ENCODE measurements around the gene CCDC33. TPM values are rescaled to one million over a fixed set of nuclear protein-coding genes. Genes with fewer than 3 reads are reported as not detected.

CCDC33 gene
- total RNA-seq, 1 donor from 2014 or later: 0.41 TPM

- H3K9me3 Mint-ChIP-seq (ENCODE audit: unreplicated experiment): no peaks in the 10 kb centered on the region
- Histone ChIP-seq H3K4me1 (ENCODE audit: insufficient read depth, low read length) (peaks cover 5% of the 10 kb centered on the region), H3K9ac (ENCODE audit: low read length) (no peak overlapping the region), H3K27ac (ENCODE audit: low read depth, low read length) (no peak overlapping the region), H2AFZ (ENCODE audit: low read depth, low read length) (no peak overlapping the region), H3K79me2 (ENCODE audit: insufficient read depth, low read length) (no peaks in the 10 kb centered on the region), H3K27me3 (ENCODE audit: insufficient read depth, low read length) (peaks cover 36% of the 10 kb centered on the region), H3K36me3 (ENCODE audit: insufficient read depth, low read length) (no peaks in the 10 kb centered on the region), H3K4me2 (ENCODE audit: low read length) (no peak overlapping the region), H4K20me1 (ENCODE audit: insufficient read depth, low read length) (no peaks in the 10 kb centered on the region), H3K4me3 (ENCODE audit: insufficient read depth, low read depth, low read length) (no peak overlapping the region), H3K9me3 (ENCODE audit: insufficient read depth, low read depth, low read length) (no peaks in the 10 kb centered on the region)
- DNase-seq (ENCODE audit: low read depth) (no peak), FAIRE-seq (no peak)
- no peaks in the 10 kb centered on the region for H3K36me3 Mint-ChIP-seq (ENCODE audit: low read depth, unreplicated experiment)
- no peak overlapping the region for H3K27ac Mint-ChIP-seq (ENCODE audit: unreplicated experiment)
- peaks cover 79% of the 10 kb centered on the region for H3K27me3 Mint-ChIP-seq (ENCODE audit: low read depth, unreplicated experiment)
- peaks cover 8% of the 10 kb centered on the region for H3K4me1 Mint-ChIP-seq (ENCODE audit: low read depth, unreplicated experiment)
- no peak overlapping the region for H3K4me3 Mint-ChIP-seq (ENCODE audit: unreplicated experiment)
- no peak for TF ChIP-seq CTCF (IDR thresholded peaks at IDR 0.05; ENCODE audit: insufficient read depth, low read depth, low read length)
- no peak for TF ChIP-seq EZH2 (IDR thresholded peaks at IDR 0.05; ENCODE audit: insufficient read depth, low read length)
Measured at GRCh38 chr15:74262151-74262550, 26.0 kb downstream of the CCDC33 start.

GRCh38 chr15:74262625-74263024 is 26.5 kb downstream of the CCDC33 start:
- FAIRE-seq: no peak
- Histone ChIP-seq H3K79me2 (ENCODE audit: insufficient read depth, low read length) (no peaks in the 10 kb centered on the region), H3K4me1 (ENCODE audit: insufficient read depth, low read length) (peaks cover 5% of the 10 kb centered on the region), H3K36me3 (ENCODE audit: insufficient read depth, low read length) (no peaks in the 10 kb centered on the region), H3K4me2 (ENCODE audit: low read length) (no peak overlapping the region), H4K20me1 (ENCODE audit: insufficient read depth, low read length) (no peaks in the 10 kb centered on the region), H3K9me3 (ENCODE audit: insufficient read depth, low read depth, low read length) (no peaks in the 10 kb centered on the region), H3K27ac (ENCODE audit: low read depth, low read length) (no peak overlapping the region), H3K9ac (ENCODE audit: low read length) (no peak overlapping the region), H3K27me3 (ENCODE audit: insufficient read depth, low read length) (peaks cover 36% of the 10 kb centered on the region), H3K4me3 (ENCODE audit: insufficient read depth, low read depth, low read length) (no peak overlapping the region), H2AFZ (ENCODE audit: low read depth, low read length) (no peak overlapping the region)
- no peak for TF ChIP-seq CTCF (IDR thresholded peaks at IDR 0.05; ENCODE audit: insufficient read depth, low read depth, low read length)
- TF ChIP-seq EZH2 (IDR thresholded peaks at IDR 0.05; ENCODE audit: insufficient read depth, low read length): no peak
- Mint-ChIP-seq H3K9me3 (ENCODE audit: unreplicated experiment) (no peaks in the 10 kb centered on the region), H3K36me3 (ENCODE audit: low read depth, unreplicated experiment) (no peaks in the 10 kb centered on the region), H3K4me3 (ENCODE audit: unreplicated experiment) (no peak overlapping the region), H3K4me1 (ENCODE audit: low read depth, unreplicated experiment) (peaks cover 8% of the 10 kb centered on the region), H3K27ac (ENCODE audit: unreplicated experiment) (no peak overlapping the region), H3K27me3 (ENCODE audit: low read depth, unreplicated experiment) (peaks cover 76% of the 10 kb centered on the region)
- no peak for DNase-seq (ENCODE audit: low read depth)

GRCh38 chr15:74263466-74263865 is 27.3 kb downstream of the CCDC33 start:
- DNase-seq (ENCODE audit: low read depth) (no peak), FAIRE-seq (no peak)
- no peak overlapping the region for H3K27ac Mint-ChIP-seq (ENCODE audit: unreplicated experiment)
- Histone ChIP-seq H3K4me2 (ENCODE audit: low read length) (no peak overlapping the region), H3K4me3 (ENCODE audit: insufficient read depth, low read depth, low read length) (no peak overlapping the region), H3K9ac (ENCODE audit: low read length) (no peak overlapping the region), H2AFZ (ENCODE audit: low read depth, low read length) (no peak overlapping the region), H3K9me3 (ENCODE audit: insufficient read depth, low read depth, low read length) (no peaks in the 10 kb centered on the region), H3K36me3 (ENCODE audit: insufficient read depth, low read length) (no peaks in the 10 kb centered on the region), H3K79me2 (ENCODE audit: insufficient read depth, low read length) (no peaks in the 10 kb centered on the region), H4K20me1 (ENCODE audit: insufficient read depth, low read length) (no peaks in the 10 kb centered on the region), H3K27me3 (ENCODE audit: insufficient read depth, low read length) (peaks cover 36% of the 10 kb centered on the region), H3K4me1 (ENCODE audit: insufficient read depth, low read length) (peaks cover 5% of the 10 kb centered on the region), H3K27ac (ENCODE audit: low read depth, low read length) (no peak overlapping the region)
- no peaks in the 10 kb centered on the region for H3K9me3 Mint-ChIP-seq (ENCODE audit: unreplicated experiment)
- H3K36me3 Mint-ChIP-seq (ENCODE audit: low read depth, unreplicated experiment): no peaks in the 10 kb centered on the region
- TF ChIP-seq EZH2 (IDR thresholded peaks at IDR 0.05; ENCODE audit: insufficient read depth, low read length) (no peak), CTCF (IDR thresholded peaks at IDR 0.05; ENCODE audit: insufficient read depth, low read depth, low read length) (no peak)
- H3K4me3 Mint-ChIP-seq (ENCODE audit: unreplicated experiment): no peak overlapping the region
- peaks cover 5% of the 10 kb centered on the region for H3K4me1 Mint-ChIP-seq (ENCODE audit: low read depth, unreplicated experiment)
- peaks cover 79% of the 10 kb centered on the region for H3K27me3 Mint-ChIP-seq (ENCODE audit: low read depth, unreplicated experiment)
